Activated naive CD8-positive, alpha-beta T cell (primary cell): ENCODE data around the gene BCL11B.
A peak's percentile ranks its signal among the peaks of the same experiment; 100 is the strongest.

Experiments used
- H3K27ac Mint-ChIP-seq: one replicate; pipeline ENCODE4 v1.8.0; 2021; ENCODE audit warnings: mixed read lengths
- H3K27me3 Mint-ChIP-seq: one replicate; pipeline ENCODE4 v1.8.0; 2021; ENCODE audit warnings: mixed read lengths
- H3K36me3 Mint-ChIP-seq: one replicate; pipeline ENCODE4 v1.8.0; 2021; ENCODE audit warnings: mixed read lengths
- H3K4me1 Mint-ChIP-seq: one replicate; pipeline ENCODE4 v1.8.0; 2021; ENCODE audit warnings: low read depth, mixed read lengths
- H3K4me3 Mint-ChIP-seq: one replicate; pipeline ENCODE4 v1.8.0; 2021; ENCODE audit warnings: mild to moderate bottlenecking, mixed read lengths
- H3K9me3 Mint-ChIP-seq: one replicate; pipeline ENCODE4 v1.8.0; 2021; ENCODE audit warnings: low read depth, mixed read lengths

Gene BCL11B

DNA sequence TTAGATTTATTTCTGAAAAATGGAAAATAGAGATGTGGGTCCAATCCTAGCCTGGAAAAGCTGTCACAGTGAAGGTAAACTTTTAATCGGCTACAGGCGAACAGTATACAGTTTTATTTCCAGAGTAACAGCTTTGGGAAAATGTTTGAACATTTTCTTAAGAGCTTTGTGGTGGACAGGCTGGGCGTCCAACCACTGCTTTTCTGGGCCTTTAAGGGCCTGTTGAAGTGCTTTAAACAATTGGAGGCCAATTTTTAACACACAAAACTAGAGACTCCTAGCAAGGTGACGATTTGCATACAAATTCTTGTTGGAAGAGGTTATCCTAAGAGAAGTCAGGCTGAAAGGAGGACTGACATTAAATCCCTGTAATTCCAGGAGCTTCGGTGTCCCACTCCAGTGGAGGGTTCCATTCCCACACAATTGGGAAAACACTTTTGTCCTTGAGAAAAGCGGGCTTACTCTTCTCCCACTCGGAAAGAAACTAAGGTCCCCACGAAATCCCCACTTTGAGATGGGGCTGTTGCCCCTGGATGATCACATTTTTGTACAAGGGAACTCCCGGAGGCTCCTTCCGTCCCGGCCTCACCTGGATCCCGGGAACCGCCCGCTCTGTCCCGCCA lies 26.9 kb downstream of the BCL11B start:
- Mint-ChIP-seq H3K4me1 (peaks cover 84% of the 10 kb centered on the region), H3K27me3 (no peaks in the 10 kb centered on the region), H3K36me3 (peaks cover 2% of the 10 kb centered on the region), H3K27ac (peak overlapping the region; percentile 98), H3K9me3 (no peaks in the 10 kb centered on the region), H3K4me3 (peak overlapping the region; percentile 88)

DNA sequence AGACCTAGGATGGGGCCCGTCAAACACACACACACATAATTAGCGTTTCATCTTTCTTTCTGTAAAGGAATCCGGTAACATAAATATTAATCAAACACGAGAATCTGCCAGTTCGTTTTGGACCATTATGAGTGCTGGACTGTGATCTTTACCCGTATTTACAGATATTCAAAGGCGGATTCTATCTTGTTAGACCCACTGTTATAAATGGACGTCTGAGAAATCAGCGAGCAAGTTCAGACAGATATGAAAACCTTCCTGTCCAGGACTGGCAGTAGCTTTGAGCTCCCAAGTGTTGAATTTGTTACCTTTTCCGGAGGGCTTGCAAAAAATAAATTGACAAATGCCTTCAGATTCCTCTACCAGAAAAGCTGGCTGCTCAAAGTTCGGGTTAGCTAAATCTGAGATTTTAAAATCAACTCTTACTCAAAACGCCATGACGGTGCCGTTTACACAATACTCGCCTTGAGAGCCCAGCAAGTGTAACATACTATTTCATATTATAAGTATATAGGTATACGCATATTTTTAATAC lies 27.6 kb downstream of the BCL11B start:
- Mint-ChIP-seq H3K27me3 (no peaks in the 10 kb centered on the region), H3K36me3 (peaks cover under 1% of the 10 kb centered on the region), H3K4me3 (peak overlapping the region; percentile 88), H3K4me1 (peaks cover 86% of the 10 kb centered on the region), H3K9me3 (no peaks in the 10 kb centered on the region), H3K27ac (peak overlapping the region; percentile 98)

DNA sequence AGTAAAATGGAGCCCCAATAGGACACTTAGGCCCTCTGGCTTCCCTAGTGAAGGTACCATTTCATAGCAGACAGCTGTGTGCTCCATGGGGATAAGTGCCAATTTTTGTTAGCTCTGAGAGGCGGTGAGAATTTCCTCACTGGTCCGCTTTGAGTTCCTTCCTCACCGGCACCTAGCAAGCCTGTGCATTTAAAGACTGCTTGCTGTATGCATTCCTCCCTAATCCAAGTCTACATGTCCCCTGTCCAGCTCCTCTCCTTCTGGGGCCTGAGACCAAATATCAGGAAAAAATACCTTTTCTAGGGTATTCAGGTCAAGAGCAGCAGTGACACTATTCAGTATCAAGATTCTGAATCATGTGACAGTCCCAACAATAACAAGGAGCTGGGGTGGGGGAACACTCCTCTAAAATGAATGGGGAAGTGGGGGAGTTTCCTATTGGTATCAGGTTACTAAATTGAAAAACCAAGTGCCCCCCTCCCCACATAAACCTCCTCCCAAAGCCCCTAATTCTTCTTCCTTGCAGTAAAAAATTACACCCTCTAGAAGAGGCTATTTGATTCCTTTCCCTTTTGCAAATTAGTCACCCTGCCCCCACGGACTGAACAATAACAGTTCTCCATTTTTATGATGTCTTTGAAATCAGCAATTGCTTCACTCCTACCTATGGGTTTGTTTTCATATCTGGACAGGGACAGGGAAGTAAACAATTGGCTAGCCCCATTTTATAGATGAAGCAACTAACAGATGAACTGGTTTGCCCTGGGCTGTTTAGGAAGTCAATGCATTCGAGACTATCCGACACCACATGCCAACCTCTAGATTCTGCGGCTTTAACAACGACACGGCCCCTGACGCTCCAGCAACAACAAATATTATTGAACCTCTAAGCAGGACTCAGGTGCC lies 28.9 kb downstream of the BCL11B start:
- Mint-ChIP-seq H3K27me3 (no peaks in the 10 kb centered on the region), H3K27ac (peak overlapping the region; percentile 98), H3K4me1 (peaks cover 87% of the 10 kb centered on the region), H3K4me3 (peak overlapping the region; percentile 88), H3K9me3 (no peaks in the 10 kb centered on the region), H3K36me3 (peaks cover 6% of the 10 kb centered on the region)

DNA sequence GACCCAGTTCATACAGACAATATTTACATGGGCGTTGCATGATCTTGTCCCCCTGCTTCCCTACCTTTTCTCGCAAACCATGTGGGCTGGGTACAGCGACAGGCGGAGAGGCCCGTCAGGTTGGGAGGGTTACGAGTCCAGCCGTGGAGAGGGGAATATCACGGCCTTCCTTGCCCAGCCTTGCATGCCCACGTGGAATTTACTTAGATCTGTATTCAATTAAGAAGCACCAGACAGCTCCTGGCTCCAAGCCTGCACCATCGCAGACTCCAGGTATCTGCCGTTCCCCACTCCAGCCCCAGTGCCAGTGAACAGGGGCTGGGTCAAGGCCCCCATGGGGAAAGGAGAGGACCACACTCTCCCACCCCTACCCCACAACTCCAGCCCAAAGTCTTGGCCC lies 29.8 kb downstream of the BCL11B start:
- Mint-ChIP-seq H3K27ac (peak overlapping the region; percentile 98), H3K27me3 (no peaks in the 10 kb centered on the region), H3K9me3 (no peaks in the 10 kb centered on the region), H3K36me3 (peaks cover 7% of the 10 kb centered on the region), H3K4me1 (peaks cover 87% of the 10 kb centered on the region), H3K4me3 (peak overlapping the region; percentile 88)

DNA sequence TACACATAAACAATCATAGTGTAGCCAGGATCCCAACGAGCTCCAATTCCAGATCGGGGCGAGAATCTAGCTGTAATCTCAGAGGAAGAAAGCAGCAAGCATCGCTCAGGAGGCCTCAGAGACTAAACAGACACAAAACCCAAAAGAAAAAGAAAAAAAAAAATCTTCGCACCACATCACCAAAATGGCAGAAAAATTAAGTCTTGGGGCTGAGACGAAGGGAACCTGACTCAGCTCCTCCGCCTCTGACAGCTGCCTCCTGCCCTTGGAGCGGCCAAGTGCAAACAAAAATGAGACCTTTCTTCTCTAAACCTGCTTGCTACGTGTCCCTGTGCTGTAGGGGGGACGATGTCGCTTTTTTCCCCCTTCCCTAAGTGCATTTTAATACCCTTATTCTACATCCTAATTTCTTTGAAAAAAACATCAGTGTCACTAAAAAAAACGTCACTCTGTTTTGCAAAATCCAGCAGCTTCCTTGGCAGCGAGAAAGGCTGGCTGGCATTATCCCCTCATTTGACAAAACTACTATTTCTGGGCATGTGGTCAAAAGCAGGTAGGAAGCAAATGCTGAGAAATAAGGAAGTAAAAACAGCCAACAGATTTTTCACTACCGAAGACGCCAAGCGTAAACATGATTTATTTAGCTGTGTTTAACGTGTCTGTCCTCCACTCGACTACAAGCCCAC lies 30.5 kb downstream of the BCL11B start:
- H3K27me3 Mint-ChIP-seq: no peaks in the 10 kb centered on the region
- no peaks in the 10 kb centered on the region for H3K9me3 Mint-ChIP-seq
- peaks cover 7% of the 10 kb centered on the region for H3K36me3 Mint-ChIP-seq
- H3K4me3 Mint-ChIP-seq: peak overlapping the region; percentile 88
- H3K4me1 Mint-ChIP-seq: peaks cover 88% of the 10 kb centered on the region
- peak overlapping the region; percentile 98 for H3K27ac Mint-ChIP-seq

DNA sequence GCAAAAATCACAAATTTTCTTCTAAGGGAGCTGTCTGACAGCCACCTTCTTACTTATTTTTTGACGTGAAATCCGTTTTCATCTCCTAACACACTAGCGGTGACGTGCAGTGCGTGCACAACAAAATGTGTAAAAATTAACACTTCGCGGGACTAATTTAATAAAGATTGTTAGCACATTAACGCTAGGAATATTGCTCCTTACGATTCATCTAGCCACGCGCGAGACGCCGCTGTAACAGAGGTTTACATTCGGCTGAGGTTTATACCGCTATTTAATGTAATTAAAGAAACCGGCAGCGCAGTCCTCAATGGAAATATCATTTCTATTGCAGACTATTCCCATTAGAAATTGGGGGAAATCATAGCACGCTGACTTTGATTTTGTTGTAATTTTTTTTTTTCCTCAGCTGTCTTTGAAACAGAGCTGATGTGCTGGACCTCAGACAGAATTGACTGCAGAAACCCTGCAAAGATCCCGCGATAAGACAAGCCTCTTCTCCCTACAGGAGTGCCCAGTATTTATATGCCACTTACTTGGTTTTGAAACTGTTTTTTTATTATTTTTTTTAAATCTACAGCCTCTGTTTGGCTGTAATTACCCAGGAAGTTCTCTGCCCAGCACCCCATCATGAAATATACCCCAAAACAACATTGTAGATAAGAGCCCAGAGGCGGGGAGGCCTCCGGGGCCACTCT lies 31.2 kb downstream of the BCL11B start:
- H3K36me3 Mint-ChIP-seq: peaks cover 7% of the 10 kb centered on the region
- H3K27ac Mint-ChIP-seq: peak overlapping the region; percentile 98
- H3K27me3 Mint-ChIP-seq: no peaks in the 10 kb centered on the region
- no peaks in the 10 kb centered on the region for H3K9me3 Mint-ChIP-seq
- peaks cover 94% of the 10 kb centered on the region for H3K4me1 Mint-ChIP-seq
- H3K4me3 Mint-ChIP-seq: peak overlapping the region; percentile 88

DNA sequence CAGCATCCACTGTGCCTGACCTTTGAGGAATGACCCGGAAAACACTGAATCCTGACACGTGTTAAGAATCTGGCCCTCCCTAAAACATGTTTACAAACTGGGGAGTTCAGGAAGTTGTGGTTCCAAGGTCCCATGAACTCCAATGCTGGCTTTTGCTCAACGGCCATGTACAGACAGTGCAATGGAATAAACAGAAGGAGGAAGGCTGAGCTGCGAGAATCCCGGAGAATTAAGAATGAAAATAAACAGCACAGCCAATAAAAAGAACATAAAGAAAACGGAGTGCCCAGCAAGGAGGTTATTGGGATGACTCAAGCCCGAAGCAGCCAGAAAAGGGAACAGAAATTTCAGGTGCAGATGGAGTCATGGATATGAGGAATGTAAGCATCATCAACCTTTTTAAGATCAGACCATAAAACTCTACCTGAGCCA lies 32.3 kb downstream of the BCL11B start:
- Mint-ChIP-seq H3K4me1 (peaks cover 98% of the 10 kb centered on the region), H3K4me3 (peak overlapping the region; percentile 88), H3K27ac (peak overlapping the region; percentile 98), H3K27me3 (no peaks in the 10 kb centered on the region), H3K9me3 (no peaks in the 10 kb centered on the region), H3K36me3 (peaks cover 7% of the 10 kb centered on the region)

DNA sequence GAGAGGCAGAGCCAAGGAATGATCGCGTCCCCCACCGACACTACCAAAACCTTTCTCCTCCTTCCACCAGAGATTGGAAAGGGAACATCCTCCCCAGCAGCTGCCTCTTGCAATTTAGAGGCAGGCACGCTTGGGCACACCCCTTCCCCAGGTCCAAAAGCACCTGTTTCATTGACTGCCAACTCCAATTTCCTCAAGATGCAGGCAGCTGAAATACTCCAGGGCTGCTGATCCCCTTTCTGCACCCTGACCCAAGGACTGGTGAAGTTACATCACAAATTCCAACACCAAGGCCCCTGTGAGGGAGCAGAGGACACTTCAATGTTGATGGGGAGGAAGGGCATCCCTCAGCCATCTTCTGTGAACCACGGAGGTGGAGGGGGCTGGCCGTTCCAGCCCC lies 33.8 kb downstream of the BCL11B start:
- H3K36me3 Mint-ChIP-seq: peaks cover 7% of the 10 kb centered on the region
- peak overlapping the region; percentile 88 for H3K4me3 Mint-ChIP-seq
- H3K27me3 Mint-ChIP-seq: no peaks in the 10 kb centered on the region
- H3K27ac Mint-ChIP-seq: peak overlapping the region; percentile 98
- H3K9me3 Mint-ChIP-seq: no peaks in the 10 kb centered on the region
- peaks cover 99% of the 10 kb centered on the region for H3K4me1 Mint-ChIP-seq

DNA sequence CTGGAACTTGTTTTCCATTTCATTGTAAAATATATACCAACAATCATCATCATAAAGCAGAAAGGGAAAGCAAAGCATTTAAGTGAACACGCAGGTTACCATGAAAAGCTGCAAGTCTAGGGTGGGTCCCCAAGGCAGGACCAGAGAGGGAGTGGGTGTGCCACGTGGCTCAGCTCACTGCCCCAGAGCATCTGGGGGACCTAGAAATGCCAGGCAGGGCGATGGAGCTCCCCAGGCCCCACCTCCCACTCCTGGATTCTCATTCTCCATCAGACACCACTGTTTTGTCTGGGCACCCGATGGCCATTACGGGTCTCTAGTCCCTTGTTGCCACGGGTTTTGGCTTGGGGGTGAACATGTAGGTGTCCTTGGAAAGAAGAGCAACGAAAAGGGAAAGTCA lies 34.7 kb downstream of the BCL11B start:
- H3K4me1 Mint-ChIP-seq: peaks cover 99% of the 10 kb centered on the region
- peak overlapping the region; percentile 88 for H3K4me3 Mint-ChIP-seq
- peaks cover 7% of the 10 kb centered on the region for H3K36me3 Mint-ChIP-seq
- peak overlapping the region; percentile 98 for H3K27ac Mint-ChIP-seq
- H3K27me3 Mint-ChIP-seq: no peaks in the 10 kb centered on the region
- no peaks in the 10 kb centered on the region for H3K9me3 Mint-ChIP-seq

DNA sequence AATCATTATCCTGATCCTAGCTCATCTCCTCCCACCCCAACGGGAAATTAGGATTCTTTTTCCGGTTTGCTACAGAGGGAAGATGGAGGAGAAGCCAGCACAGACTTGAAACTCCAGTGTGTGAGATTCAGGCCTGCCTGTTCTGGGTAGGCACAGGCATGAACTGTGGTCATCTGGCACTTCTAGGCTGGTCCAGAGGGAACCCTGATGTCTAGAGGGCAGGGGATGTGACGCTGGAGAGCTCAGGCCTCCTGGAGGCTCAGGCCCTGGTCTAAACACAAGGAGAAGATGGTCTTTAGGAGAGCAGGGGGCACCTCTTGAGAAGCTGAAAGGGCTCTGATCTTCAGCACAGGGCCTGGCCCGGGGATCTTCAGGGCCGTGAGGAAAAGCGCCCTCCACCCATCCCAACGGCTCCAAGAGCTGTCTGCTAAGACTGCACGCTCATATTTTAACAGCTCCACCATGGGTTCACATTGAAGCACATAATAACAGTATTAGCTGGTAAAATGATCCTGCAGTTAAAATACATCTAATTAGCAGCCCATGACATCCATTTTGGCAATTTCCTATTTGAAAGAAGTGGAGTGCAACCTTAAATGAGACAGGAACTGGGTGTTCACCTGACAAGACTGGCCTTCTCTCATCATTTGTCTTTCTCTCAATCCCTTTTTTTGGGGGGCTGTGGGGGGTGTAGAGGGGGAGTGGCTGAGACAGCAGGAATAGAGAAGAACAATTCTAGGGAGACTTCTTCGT lies 35.4 kb downstream of the BCL11B start:
- no peaks in the 10 kb centered on the region for H3K9me3 Mint-ChIP-seq
- H3K4me3 Mint-ChIP-seq: peak overlapping the region; percentile 88
- H3K4me1 Mint-ChIP-seq: peaks cover 97% of the 10 kb centered on the region
- H3K27ac Mint-ChIP-seq: peak overlapping the region; percentile 98
- peaks cover 7% of the 10 kb centered on the region for H3K36me3 Mint-ChIP-seq
- H3K27me3 Mint-ChIP-seq: no peaks in the 10 kb centered on the region

DNA sequence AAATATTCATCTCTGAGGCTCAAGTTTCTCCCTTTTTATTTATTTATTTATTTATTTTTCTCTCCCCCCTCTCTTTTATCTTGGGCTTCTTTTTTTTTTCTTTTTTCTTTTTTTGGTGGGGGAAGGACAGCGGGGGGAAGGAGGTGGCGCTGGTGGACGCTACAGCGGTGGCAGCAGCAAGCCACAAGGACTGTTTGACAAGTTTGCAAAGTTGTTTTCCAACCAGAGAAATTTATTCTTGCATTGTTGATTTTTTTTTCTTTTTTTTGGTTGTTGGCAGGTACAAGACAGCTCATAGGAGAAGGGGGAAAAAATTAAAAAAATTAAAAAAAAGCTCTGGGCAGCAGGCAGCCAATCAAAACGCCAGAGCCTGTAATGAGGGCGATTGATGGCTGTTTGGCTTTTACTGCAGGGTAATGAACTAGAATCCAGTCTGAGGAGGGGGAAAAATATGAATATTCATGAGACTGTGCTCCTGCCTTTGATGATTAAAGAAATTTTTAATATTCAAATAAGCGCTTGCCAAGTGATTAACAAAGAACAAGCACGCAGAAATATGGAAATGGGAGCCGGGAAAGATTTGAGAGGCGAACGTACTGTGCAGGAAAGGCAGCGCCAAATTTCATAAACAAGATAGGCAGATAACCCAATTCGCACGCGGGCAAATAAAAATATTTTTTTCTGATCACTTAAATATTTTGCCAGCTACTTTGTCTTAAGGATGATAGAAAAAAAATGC lies 36.2 kb downstream of the BCL11B start:
- H3K4me1 Mint-ChIP-seq: peaks cover 93% of the 10 kb centered on the region
- no peaks in the 10 kb centered on the region for H3K9me3 Mint-ChIP-seq

DNA sequence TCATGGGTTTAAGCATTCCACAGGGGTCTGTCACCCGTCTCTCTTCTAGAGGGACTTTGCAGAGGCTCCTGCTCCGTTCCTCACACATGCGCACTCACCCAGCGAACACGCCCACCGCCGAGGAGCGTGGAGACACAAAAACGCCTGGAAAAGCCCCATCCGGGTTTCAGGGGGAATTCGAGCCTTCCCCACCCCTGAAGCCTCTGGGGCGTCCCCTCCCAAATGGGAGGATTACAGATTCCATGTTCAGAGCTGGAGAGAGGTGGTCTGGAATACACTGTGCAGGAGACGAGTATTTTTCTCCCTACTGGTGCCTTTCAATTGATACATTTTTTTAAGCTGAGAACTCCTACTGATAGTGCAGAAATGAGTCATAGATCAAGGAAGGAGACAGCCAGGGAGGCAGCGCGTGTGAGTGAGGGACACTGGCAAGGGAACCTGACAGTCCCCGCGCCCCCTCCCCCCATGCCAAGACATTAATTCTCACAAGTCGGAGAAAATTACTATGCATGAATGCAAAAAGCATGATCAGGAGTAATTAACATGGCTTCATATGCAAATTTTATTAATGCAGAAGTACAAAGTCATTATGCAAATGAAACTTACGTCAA lies 36.9 kb downstream of the BCL11B start:
- Mint-ChIP-seq H3K4me3 (peak overlapping the region; percentile 88), H3K27ac (peak overlapping the region; percentile 98), H3K36me3 (peaks cover 7% of the 10 kb centered on the region), H3K9me3 (no peaks in the 10 kb centered on the region), H3K4me1 (peaks cover 93% of the 10 kb centered on the region), H3K27me3 (no peaks in the 10 kb centered on the region)

More for the DNA sequence above, 36.2 kb downstream of the BCL11B start:
- Mint-ChIP-seq H3K36me3 (peaks cover 7% of the 10 kb centered on the region), H3K4me3 (peak overlapping the region; percentile 88), H3K27ac (peak overlapping the region; percentile 98), H3K27me3 (no peaks in the 10 kb centered on the region)

DNA sequence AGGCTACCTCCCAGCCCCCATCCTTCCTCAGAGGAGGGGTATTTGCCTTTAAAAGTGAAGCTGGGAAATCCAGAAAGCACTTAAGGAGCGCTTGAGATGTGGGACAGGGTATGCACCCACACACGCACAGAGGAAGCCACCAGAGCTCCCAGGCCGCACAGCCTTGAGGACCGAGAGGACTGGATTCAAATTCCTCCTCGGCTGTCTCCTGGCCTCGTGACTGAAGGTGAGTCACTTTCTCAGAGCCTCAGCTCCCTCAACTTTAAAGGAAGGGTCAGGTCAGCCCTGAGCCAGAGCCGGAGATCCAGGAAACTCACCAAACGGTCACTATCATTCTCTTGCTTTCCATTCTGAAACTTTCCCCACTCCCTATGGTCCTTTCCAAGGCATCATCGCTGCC lies 37.6 kb downstream of the BCL11B start:
- peaks cover 7% of the 10 kb centered on the region for H3K36me3 Mint-ChIP-seq
- H3K9me3 Mint-ChIP-seq: no peaks in the 10 kb centered on the region
- H3K4me3 Mint-ChIP-seq: peak overlapping the region; percentile 88
- H3K27me3 Mint-ChIP-seq: no peaks in the 10 kb centered on the region
- H3K4me1 Mint-ChIP-seq: peaks cover 92% of the 10 kb centered on the region
- peak overlapping the region; percentile 98 for H3K27ac Mint-ChIP-seq
